IPS-NIHi7 (cell line): ENCODE results near the gene DMBT1.
A peak's percentile ranks its signal among the peaks of the same experiment; 100 is the strongest.

ENCODE experiments used
- DNase-seq: peaks from one replicate; pipeline ENCODE4 v3.0.0; 2012; ENCODE audit warnings: mixed read lengths; ENCODE audit errors: extremely low spot score

The DMBT1 gene

DNA sequence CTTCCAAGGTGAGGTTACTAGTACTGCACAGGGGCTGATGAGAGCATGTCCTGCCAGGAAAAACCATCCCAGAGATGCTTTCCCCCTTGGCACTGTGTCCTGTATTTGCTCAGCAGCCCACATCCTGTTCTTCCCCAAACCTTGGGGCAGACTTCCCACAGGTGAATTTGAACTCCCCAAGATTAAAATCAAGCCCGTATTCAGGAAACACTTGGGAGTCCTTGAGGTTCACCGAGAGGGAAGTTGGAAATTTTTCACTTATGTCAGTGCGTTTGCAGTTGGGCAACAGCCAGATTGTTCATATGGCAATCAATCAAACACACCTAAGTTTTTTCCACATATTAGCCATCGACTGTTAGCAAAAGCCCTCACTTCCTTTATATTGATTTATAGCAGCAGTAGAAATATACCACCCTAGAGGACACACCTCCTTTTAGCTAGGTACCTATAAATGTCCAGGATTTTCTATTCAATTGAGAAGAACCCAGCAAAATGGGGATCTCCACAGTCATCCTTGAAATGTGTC is at the start of gene DMBT1:
Gene DMBT1, plus strand, starts transcription at position 476 of the 526 bp plus-strand sequence. Its CDS starts 17 bp downstream, at position 493.
- no peak for DNase-seq

DNA sequence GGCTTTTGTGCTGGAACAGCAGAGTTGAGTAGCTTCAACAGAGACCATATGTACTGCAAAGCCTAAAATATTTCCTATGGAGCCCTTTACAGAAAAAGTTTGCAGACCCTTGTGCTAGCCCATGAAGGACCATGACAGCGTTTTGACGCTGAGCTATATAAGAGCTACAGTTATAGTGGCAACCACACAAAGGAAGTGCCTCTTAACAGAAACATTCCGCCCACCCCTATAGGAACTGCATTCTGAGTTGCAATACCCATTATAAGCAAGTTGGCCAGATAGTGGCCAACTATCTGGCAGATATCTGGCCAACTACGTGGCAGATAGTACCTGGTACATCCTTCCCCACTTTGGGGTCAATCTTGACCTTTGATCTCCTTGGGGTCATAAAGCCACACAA is 47.5 kb upstream of the DMBT1 start:
- no peak for DNase-seq

DNA sequence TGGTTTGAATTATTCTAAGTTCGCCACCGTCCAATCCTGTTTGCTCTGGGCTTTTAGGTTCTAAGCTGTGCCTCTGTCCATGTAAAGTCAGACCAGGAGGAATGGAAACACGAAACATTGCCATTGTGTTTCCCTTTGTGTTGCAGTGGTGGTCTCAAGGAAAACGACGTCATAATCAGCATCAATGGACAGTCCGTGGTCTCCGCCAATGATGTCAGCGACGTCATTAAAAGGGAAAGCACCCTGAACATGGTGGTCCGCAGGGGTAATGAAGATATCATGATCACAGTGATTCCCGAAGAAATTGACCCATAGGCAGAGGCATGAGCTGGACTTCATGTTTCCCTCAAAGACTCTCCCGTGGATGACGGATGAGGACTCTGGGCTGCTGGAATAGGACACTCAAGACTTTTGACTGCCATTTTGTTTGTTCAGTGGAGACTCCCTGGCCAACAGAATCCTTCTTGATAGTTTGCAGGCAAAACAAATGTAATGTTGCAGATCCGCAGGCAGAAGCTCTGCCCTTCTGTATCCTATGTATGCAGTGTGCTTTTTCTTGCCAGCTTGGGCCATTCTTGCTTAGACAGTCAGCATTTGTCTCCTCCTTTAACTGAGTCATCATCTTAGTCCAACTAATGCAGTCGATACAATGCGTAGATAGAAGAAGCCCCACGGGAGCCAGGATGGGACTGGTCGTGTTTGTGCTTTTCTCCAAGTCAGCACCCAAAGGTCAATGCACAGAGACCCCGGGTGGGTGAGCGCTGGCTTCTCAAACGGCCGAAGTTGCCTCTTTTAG is 46.3 kb upstream of the DMBT1 start:
- no peak for DNase-seq

DNA sequence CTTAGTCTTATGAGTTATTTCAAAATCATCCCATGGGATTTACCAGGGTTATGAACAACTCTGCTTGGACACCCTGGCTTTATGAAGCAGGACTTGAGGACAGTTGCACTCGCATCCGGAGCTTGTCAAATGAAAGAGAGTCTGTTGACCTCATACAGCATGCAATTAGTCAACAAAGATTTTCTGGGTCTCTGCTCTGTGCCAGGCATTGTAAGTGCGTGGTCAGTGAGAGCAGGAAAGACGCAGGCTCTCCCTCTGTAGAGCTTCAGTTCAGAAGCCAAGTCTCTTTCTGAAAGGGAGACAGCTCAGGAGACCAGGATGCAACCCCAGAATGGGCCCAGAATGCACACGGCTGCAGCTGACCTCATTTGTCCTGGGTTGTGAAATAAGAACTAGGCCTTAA is 45.5 kb upstream of the DMBT1 start:
- no peak for DNase-seq

DNA sequence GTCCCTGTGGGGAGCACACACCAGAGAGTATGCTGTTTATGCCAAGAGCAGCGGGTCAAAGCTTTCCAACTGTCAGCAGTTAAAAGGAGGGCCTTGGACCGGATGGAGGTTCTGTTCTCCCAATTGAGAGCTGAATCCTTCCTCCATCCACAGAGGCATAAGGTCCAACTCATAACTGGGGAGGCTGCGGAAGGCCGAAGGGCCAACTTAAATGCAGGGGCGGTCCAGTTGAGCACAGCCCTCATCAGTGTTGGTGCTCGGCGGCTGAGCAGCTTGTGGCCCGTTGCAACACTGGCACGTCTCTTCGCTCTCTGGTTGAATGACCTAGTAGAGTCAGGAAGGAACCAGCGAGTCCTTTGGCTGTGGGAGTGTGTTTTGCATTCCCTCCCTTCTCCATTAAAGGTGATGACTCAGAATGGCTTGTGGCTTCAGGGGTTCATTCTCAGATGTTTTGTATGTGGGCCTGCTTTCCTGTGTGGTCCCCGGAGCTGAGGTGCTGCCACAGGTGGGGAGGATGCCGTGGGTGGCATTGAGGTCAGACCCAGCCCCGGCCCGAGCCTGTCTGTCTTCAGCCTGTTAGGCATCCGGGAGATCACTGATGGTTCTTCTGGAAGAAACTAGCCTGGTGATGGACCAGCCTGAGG is 44.8 kb upstream of the DMBT1 start:
- DNase-seq = no peak

DNA sequence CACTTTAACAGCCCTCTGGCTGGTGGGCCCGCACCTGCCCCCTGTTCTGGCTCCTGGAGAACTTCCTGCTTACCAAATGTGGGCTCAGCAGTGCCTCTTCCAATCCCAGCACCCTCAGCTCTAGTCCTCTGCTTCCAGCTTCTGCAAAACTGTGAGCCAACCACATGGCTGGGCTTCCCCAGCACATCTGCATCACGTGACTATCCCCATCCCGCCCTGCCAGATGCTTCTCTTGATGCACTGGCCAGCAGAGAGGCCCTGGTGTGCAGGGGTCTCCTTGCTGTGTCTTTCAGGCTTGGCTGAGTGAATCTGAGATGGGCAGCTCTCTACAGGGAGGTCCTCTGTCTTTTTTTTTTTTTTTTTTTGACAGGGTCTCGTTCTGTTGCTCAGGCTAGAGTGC is 43.8 kb upstream of the DMBT1 start:
- no peak for DNase-seq

DNA sequence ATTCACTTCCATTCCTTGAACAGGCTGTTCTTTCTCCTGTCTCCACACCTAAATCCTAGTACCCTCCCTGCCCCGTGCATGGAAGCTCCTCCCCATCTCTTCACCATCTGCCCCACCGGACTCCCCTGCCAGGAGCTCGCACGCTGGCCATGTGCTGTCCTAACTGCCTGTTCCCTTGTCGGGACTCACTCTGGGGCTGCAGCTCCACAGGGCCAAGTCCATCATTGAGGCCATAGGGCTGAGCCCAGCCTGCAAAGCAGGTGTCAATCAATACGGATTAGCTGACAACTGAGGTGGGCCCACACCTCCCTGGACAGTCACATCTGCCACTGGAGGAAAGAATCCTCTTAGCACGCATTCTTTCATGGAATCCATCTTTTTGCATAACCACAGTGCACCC is 41.4 kb upstream of the DMBT1 start:
- no peak for DNase-seq

DNA sequence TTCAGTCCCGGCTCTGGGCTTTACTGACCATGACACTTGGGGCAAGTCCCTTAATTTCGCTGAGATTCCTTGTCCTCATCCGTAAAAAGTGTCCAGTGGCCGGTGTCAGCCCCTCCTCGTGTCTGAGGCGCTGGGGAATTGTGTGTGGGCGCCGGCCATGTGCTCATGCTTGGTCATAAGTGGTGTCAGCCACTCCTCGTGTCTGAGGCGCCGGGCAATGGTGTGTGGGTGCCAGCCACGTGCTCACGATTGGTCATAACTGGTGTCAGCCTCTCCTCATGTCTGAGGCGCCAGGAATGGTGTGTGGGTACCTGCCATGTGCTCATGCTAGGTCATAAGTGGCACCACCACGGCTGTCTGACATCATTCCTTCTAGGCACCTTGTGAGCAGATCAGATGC is 40.7 kb upstream of the DMBT1 start:
- no peak for DNase-seq

DNA sequence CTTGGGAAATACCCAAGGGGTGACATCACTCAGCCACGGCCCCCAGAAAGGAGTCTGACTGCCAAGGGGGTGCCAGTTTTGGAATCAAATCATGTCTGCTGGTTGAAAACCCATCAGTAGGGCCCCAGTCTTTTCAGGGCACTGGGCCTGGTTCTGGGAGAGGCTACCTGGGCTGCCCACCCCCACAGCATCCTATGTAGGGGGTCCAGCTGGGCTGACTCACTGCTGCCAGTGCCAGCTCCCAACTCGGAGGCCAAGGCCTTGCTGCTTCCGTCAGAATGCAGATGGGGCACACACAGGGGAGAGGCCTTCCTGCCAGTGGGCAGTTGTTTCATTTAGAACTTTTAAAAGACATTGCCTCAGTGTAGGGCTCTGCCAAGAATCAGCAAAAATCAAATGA is 39.5 kb upstream of the DMBT1 start:
- no peak for DNase-seq

DNA sequence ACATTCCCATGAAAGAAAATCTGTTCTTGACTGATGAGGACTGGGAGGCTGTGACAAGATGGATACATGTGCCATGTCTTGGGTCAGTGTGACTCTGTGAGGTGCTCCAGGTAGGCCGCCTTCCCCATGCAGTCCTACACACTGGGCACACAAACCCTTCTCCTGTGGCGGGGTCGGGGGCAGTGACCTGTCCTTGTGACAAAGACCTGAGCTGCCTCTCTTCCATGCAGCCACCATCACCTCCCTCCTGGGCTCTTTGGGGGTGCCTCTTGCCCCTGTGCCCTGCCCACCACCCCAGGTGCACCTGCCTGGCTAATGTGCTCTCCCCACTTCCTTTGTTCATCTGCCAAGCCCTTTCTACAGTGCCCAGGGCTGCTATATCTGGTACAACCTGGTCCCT is 35.7 kb upstream of the DMBT1 start:
- DNase-seq = no peak

DNA sequence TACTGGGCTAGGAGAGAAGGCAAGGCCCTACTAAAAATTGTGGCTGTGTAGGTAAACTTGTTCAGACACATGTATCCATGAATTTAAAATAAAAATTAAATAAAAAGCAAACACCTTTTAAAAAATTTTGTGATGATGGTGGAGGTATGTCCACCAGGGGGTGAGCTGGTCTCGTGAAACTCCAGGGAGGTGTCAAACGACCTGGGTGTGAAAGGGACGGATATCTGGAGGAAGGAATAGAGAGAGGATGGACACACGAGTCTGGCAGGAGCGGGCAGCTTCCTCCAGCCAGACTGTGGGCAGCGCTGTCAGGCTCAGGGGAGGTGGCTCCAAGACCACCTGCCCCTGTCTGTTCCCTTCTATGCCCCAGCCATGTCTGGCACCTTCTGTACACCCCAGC is 34.8 kb upstream of the DMBT1 start:
- peak; percentile 59 for DNase-seq

DNA sequence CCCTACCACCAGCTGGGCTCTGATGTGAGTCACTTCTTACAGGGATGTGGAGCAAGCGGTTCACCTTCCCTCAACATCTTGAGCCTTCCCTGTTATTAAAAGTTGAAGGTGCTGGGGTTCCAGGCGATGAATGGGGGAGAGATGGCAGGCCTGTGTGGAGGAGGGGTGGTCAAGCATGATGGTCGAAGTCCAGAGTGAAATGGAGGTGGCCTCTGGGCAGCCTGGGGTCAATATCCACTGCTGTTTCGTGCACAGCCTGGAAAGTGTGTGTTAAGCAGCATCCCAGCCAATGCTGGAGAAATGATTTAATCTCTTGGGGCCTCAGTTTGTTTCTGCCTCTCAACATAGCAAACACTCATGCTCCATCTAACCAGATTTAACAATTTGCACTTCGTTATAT is 33.7 kb upstream of the DMBT1 start:
- no peak for DNase-seq

DNA sequence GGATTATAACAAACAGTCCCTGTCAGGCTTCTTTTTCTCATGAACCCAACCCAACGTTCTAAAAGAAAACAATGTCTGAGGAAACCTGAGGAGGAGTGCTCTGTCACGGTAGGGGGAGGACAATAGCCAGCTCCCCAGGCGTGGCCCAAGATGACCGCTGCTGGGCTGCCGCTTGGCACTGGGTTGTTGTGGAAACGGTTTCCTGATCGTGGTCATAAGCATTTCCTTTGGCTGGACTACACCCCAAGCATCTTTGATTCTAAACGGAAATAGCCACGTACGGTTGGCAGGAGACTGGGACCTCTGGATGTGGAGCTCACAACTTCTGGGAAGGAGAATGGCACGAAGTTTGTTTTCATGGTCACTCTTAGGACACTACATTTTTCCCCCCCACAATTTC is 30.4 kb upstream of the DMBT1 start:
- no peak for DNase-seq

DNA sequence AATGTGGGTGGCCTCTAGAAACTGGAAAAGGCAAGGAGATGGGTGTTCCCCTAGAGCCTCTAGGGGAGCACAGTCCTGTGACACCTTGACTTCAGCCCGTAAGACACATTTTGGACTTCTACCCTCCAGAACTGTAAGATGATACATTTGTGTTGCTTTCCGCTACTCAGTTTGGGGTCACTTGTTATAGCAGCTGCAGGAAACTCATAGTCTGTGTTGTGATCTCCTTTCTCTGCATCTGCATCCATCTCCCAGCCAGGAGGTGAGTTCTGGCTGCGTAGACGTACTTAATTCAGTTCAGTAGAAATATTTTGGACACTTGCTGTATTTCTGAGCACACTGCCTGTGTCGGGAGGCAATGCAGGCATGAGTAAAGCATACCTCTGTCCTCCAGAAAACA is 29.3 kb upstream of the DMBT1 start:
- no peak for DNase-seq

DNA sequence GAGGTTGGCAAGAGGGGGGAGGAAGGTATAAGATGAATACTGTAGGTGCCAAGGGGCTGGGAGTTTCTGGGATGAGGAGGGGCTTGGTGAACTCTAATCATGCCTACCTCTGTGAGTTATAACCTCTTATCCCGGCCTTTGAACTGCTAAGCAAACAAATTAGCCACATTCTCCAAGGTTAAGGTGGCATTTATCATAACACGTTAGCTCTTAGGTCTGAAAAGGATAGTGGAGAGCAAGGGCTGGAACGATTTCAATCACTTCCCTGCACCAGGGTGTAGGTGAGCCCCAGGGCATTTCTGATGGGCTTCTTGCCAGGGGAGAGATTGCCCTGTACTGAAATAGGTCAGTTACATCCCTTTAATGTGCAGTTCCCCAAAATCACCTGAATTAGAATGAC is 28.6 kb upstream of the DMBT1 start:
- no peak for DNase-seq

DNA sequence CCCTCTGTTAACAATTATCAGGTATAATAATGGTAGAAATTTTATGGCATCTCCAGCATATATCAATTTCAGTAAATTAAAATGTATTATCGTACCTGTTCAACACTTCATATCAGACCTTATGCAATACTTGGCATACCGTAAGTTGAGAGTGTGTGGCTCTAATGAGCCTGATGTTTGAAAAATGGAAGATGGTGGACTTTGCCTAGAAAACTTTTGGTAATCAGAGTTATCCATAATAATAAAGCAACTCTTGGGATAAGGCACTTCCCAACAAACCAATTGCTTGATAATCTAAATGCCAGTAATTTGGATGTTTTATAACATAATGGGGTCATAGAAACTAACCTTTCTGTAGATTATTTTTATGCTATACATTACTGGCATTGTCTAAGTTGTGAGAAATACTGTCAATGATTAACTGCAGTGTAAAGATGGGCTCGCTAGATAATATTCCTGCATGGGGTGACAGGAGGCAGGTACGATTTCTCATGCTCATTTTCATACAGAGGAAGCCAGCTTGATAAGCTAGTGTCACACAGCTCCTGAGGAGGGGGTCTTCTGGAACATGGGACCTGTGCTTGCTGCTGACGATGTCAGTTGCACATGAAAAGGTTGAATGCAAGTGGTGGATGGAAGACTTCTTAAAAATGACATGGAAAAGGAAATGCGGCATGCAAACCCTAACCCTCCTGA is 27.8 kb upstream of the DMBT1 start:
- no peak for DNase-seq

DNA sequence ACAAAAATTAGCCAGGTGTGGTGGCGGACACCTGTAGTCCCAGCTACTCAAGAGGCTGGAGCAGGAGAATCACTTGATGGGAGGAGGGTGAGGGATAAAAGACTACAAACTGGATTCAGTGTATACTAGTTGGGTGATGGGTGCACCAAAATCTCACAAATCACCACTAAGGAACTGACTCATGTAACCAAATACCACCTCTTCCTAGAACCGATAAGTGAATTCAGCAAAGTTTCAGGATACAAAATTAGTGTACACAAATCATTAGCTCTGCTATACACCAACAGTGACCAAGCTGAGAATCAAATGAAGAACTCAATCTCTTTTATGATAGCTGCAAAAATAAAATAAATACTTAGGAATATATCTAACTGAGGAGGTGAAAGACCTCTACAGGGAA is 23.0 kb upstream of the DMBT1 start:
- DNase-seq = no peak

DNA sequence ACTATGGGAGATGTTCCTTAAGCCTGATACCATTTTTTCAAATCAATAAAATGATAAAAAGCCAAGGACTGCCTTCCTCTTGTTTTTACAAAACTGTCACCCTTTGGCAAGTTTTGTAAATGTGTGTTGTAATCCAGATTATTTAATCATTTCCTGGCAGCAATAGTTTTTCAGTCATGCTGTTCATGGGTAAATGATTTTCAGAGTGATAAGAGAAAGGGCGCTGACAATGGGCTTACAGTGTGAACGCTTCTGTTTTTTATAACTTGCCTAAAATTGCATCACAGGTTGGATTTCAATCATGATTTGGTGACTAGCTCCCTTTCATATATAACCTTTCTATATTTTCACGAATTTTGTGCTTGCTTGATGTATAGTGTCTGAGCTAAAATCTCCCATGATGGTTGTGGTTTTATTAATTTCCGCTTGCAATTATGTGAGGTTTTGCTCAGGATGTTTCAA is 19.0 kb upstream of the DMBT1 start:
- no peak for DNase-seq

DNA sequence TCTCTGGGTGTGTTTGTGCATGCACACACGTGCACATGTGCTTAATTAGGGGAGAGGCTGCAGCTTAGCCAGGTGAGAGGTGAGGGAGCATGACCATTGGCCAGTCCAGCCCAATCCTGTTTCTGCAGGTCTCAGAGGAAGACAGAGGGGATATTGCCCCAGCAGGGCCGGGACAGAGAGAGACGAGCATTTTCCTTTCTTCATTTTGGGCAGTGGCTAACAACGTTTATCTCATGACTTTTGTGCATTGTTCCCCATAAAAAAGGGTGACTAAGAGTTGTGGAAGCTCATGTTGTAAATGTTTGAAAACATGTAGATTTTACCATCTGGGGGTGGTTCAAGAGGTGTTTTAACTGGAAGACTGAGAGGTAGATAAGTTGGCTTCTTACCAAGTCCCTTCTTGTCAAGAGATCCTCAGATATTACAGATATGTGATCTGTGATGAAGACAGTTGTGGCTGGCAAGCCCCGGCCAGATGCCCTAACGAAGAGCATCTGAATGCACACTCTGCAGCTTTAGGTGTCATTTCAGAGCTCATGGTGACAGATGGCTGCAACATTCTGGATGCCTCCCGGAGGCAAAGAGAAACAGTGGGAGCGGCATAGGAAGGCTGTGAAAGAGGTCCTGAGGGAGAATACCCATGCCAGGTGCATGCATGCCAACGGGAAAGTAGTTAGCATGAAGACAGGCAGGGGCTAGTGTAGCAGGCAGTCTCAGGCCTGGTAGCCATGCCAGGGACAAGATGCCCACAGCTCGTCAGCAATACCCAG is 16.7 kb upstream of the DMBT1 start:
- no peak for DNase-seq

DNA sequence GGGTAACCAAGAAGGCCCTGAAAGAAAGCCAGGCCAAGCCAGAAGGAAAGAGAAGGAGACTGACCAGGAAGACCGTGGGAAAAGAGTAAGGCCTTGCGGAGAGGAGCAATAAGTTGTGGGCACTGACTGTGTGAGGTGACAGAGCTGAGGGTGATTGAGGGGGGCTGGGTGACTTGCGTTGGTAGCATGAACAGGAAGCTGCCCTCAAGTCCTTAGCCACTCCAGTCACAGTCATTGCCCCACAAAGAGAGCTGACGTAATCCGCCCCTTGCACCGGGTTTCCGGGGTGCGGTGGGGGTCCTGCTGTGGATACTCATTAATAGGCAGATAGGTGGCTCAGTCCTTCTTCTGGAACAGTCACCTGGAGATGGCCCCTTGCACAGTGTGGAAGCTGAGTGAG is 16.1 kb upstream of the DMBT1 start:
- no peak for DNase-seq

DNA sequence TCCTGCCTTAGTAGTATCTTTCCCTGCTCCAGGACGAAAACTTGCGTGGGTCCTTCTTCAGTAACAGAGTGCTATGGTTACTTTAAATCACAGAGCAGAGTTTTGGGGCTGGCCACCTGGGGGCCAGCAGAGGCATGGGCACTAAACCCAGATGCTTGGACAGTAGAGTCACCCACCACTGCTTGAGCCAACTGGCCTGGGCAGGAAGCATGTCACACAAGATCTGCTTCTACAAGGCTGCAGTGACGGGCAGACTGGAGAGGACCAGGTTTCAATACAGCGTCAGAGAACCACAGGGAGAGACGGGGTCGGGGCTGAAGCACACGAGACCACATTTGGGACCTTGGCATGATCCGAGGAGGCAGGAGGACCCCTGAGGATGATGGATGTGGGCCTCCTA is 14.3 kb upstream of the DMBT1 start:
- no peak for DNase-seq
